GM23338 (cell line): ENCODE measurements around the gene SLC6A3.

ENCODE experiments used
- CTCF ChIP-seq, 2 experiments: fragments of 200-600 bp in 1 of 2; sonication (generic) in 1 of 2; conservative IDR thresholded peaks; 2 replicates each; pipeline versions ENCODE4 v1.5.1 to v1.6.1; 2016 to 2017; ENCODE audit warnings: antibody characterized with exemption in 2 of 2, low read depth in 2 of 2, mild to moderate bottlenecking in 2 of 2, moderate library complexity in 1 of 2
- EZH2phosphoT487 ChIP-seq: fragments of 200-600 bp; sonication (generic); IDR thresholded peaks from one replicate; pipeline ENCODE4 v1.8.1; 2018; ENCODE audit warnings: antibody characterized with exemption; ENCODE audit not compliant: unreplicated experiment
- POLR2AphosphoS5 ChIP-seq: IDR thresholded peaks from 2 replicates; pipeline ENCODE4 v1.6.1; 2016; ENCODE audit warnings: antibody characterized with exemption, low read depth

- TF ChIP-seq POLR2AphosphoS5 (no peak), CTCF (conservative IDR thresholded peaks at IDR 0.05; ENCODE audit: low read depth in 2 of 2) (no peak), EZH2phosphoT487 (no peak)
Measured at GRCh38 chr5:1366514-1366913, 78.7 kb downstream of the SLC6A3 start.
